ENCODE data around the gene SEMA3B.

Gene SEMA3B

GRCh38 chr3:50260027-50260941, 8.7 kb upstream of the SEMA3B start (continued):
- TF ChIP-seq ZNF23 (tag by site-specific recombination; IDR thresholded peaks at IDR 0.05; ENCODE audit: borderline replicate concordance) (no peak), ZNF629 (tag by site-specific recombination; IDR thresholded peaks at IDR 0.05) (peak; percentile 72; the same call in 1 of the 2 replicates), ZBTB17 (tag by site-specific recombination; IDR thresholded peaks at IDR 0.05) (peak; percentile 75), CTCF (tag by site-specific recombination; IDR thresholded peaks at IDR 0.05) (peak; percentile 75; the same call in 1 of the 2 replicates), SP2 (tag by site-specific recombination; IDR thresholded peaks at IDR 0.05) (peak; percentile 58), RBAK (tag by site-specific recombination; IDR thresholded peaks at IDR 0.05) (no peak), ZNF223 (tag by site-specific recombination; IDR thresholded peaks at IDR 0.05) (no peak), KLF8 (tag by site-specific recombination; IDR thresholded peaks at IDR 0.05) (peak; percentile 54; the same call in 1 of the 2 replicates), SCRT2 (tag by site-specific recombination; IDR thresholded peaks at IDR 0.05) (no peak; the same call in 1 of the 2 replicates), PRDM2 (tag by site-specific recombination; IDR thresholded peaks at IDR 0.05; ENCODE audit: borderline replicate concordance) (no peak), KLF17 (tag by site-specific recombination; IDR thresholded peaks at IDR 0.05) (peak; percentile 34), ZSCAN30 (tag by site-specific recombination; IDR thresholded peaks at IDR 0.05) (peak; percentile 95), MYNN (tag by site-specific recombination; IDR thresholded peaks at IDR 0.05; ENCODE audit: borderline replicate concordance) (no peak), ZFHX2 (tag by site-specific recombination; conservative IDR thresholded peaks at IDR 0.05) (peak; percentile 77), KLF9 (tag by site-specific recombination; IDR thresholded peaks at IDR 0.05; ENCODE audit: low read depth) (peak; percentile 26; the same call in 1 of the 2 replicates), ZNF169 (tag by site-specific recombination; IDR thresholded peaks at IDR 0.05) (no peak)

- Histone ChIP-seq H3K9me3 (ENCODE audit: control insufficient read depth, insufficient read depth, low read depth, low read length) (no peaks in the 10 kb centered on the region), H3K27ac (ENCODE audit: extremely low read depth, low read depth, low read length) (peak overlapping the region; percentile 86; the same call in 1 of the 2 replicates), H3K4me3 (ENCODE audit: low read depth, low read length) (no peak overlapping the region), H3K4me1 (ENCODE audit: control insufficient read depth, insufficient read depth, low read length) (peaks cover 3% of the 10 kb centered on the region; the same call in 1 of the 2 replicates), H3K36me3 (ENCODE audit: control insufficient read depth in 2 of 2, insufficient read depth in 1 of 2, low read length in 2 of 2) (peaks cover 5 to 24% of the 10 kb centered on the region in 2 experiments)
- ChIA-PET POLR2A (interaction anchor here (1.5 kb wide), 1 partner anchor 67 kb away, joined by 5 read pairs; the partner anchor contains the start of gene TUSC2), CTCF (interaction anchor here (0.6 to 3.9 kb wide), 7 partner anchors 10 to 66 kb away, joined by 3 to 49 read pairs (median 6); no protein-coding TSS in a partner anchor)
- TF ChIP-seq GLIS2 (tag by site-specific recombination; IDR thresholded peaks at IDR 0.05) (peak; percentile 27; the same call in 1 of the 2 replicates), ZNF223 (tag by site-specific recombination; IDR thresholded peaks at IDR 0.05) (no peak), ZBTB6 (tag by site-specific recombination; IDR thresholded peaks at IDR 0.05) (no peak), OSR2 (tag by site-specific recombination; IDR thresholded peaks at IDR 0.05) (0 out of 2 replicates have a peak, but pooled peaks have one; percentile 42), GLIS1 (tag by site-specific recombination; IDR thresholded peaks at IDR 0.05) (peak; percentile 71; the same call in 1 of the 2 replicates), ZNF473 (tag by site-specific recombination; IDR thresholded peaks at IDR 0.05) (no peak), ZIC2 (tag by site-specific recombination; IDR thresholded peaks at IDR 0.05) (peak; percentile 90)
Observed at GRCh38 chr3:50260942-50261441, 8.0 kb upstream of the SEMA3B start.
